Activated CD4-positive, alpha-beta T cell treated with anti-CD3 and anti-CD28 coated beads, Interleukin-2, amount 50 U/mL, for 1 hour (primary cell): Measurements from ENCODE around the gene ASTN2.

ENCODE experiments used
- DNase-seq: peaks from one replicate; pipeline ENCODE4 v3.0.0-alpha.2; 2020

ASTN2 gene

GRCh38 chr9:117002686-117003085, 412.2 kb downstream of the ASTN2 start:
- DNase-seq, result no peak

GRCh38 chr9:117000834-117001233, 414.0 kb downstream of the ASTN2 start:
- no peak for DNase-seq

GRCh38 chr9:117000196-117000723, 414.6 kb downstream of the ASTN2 start:
- no peak for DNase-seq

- no peak for DNase-seq
These were observed 416.6 kb downstream of the ASTN2 start for GRCh38 chr9:116998305-116998704.

- DNase-seq, result no peak
These were observed 422.0 kb downstream of the ASTN2 start for GRCh38 chr9:116992865-116993264.

- no peak for DNase-seq
These were observed 423.8 kb downstream of the ASTN2 start for GRCh38 chr9:116991051-116991450.

- DNase-seq, result no peak
These were observed 424.3 kb downstream of the ASTN2 start for GRCh38 chr9:116990592-116990991.

- no peak for DNase-seq
These were observed 427.0 kb downstream of the ASTN2 start for GRCh38 chr9:116987721-116988485.

- no peak for DNase-seq
These were observed 428.8 kb downstream of the ASTN2 start for GRCh38 chr9:116986015-116986414.

GRCh38 chr9:116985596-116985995, 429.3 kb downstream of the ASTN2 start:
- no peak for DNase-seq

- no peak for DNase-seq
These were observed 430.7 kb downstream of the ASTN2 start for GRCh38 chr9:116984111-116984510.

GRCh38 chr9:116980582-116981120, 434.2 kb downstream of the ASTN2 start:
- no peak for DNase-seq

- DNase-seq, result no peak
These were observed 435.4 kb downstream of the ASTN2 start for GRCh38 chr9:116979456-116979855.

GRCh38 chr9:116978155-116978554, 436.7 kb downstream of the ASTN2 start:
- no peak for DNase-seq

GRCh38 chr9:116975126-116975525, 439.7 kb downstream of the ASTN2 start:
- DNase-seq, result no peak

GRCh38 chr9:116966199-116966598, 448.7 kb downstream of the ASTN2 start:
- DNase-seq, result no peak

GRCh38 chr9:116964258-116964657, 450.6 kb downstream of the ASTN2 start:
- no peak for DNase-seq

GRCh38 chr9:116959809-116960208, 455.0 kb downstream of the ASTN2 start:
- DNase-seq, result no peak

- no peak for DNase-seq
These were observed 456.0 kb downstream of the ASTN2 start for GRCh38 chr9:116958881-116959280.

- no peak for DNase-seq
These were observed 460.1 kb downstream of the ASTN2 start for GRCh38 chr9:116954731-116955130.

- no peak for DNase-seq
These were observed 461.6 kb downstream of the ASTN2 start for GRCh38 chr9:116953271-116953670.

- no peak for DNase-seq
These were observed 462.4 kb downstream of the ASTN2 start for GRCh38 chr9:116952436-116952810.

GRCh38 chr9:116951588-116952435, 463.0 kb downstream of the ASTN2 start:
- DNase-seq, result no peak

GRCh38 chr9:116945817-116946216, 469.0 kb downstream of the ASTN2 start:
- DNase-seq, result no peak
